ENCODE measurements around the gene KCNK2.

Gene KCNK2

GRCh38 chr1:215095524-215095923 lies 13.0 kb downstream of the KCNK2 start:
- DNase-seq (ENCODE audit: low read depth in 2 of 3, low spot score in 1 of 3) = no peak

GRCh38 chr1:215101511-215101910 lies 19.0 kb downstream of the KCNK2 start:
- no peak for DNase-seq (ENCODE audit: low read depth in 2 of 3, low spot score in 1 of 3)

- DNase-seq (ENCODE audit: low read depth in 2 of 3, low spot score in 1 of 3) = no peak
These were observed 21.7 kb downstream of the KCNK2 start for GRCh38 chr1:215104283-215104682.

GRCh38 chr1:215106067-215106466 lies 23.5 kb downstream of the KCNK2 start:
- no peak for DNase-seq (ENCODE audit: low read depth in 2 of 3, low spot score in 1 of 3)

GRCh38 chr1:215109171-215109570 lies 26.6 kb downstream of the KCNK2 start:
- DNase-seq (ENCODE audit: low read depth in 2 of 3, low spot score in 1 of 3) = no peak

GRCh38 chr1:215111916-215112315 lies 29.4 kb downstream of the KCNK2 start:
- DNase-seq (ENCODE audit: low read depth in 2 of 3, low spot score in 1 of 3) = no peak

GRCh38 chr1:215113776-215114153 lies 31.2 kb downstream of the KCNK2 start:
- no peak for DNase-seq (ENCODE audit: low read depth in 2 of 3, low spot score in 1 of 3)

GRCh38 chr1:215114154-215114933 lies 31.8 kb downstream of the KCNK2 start:
- DNase-seq (ENCODE audit: low read depth in 2 of 3, low spot score in 1 of 3) = no peak

- DNase-seq (ENCODE audit: low read depth in 2 of 3, low spot score in 1 of 3) = no peak
These were observed 33.2 kb downstream of the KCNK2 start for GRCh38 chr1:215115760-215116159.

- DNase-seq (ENCODE audit: low read depth in 2 of 3, low spot score in 1 of 3) = no peak
These were observed 35.5 kb downstream of the KCNK2 start for GRCh38 chr1:215118081-215118480.

GRCh38 chr1:215119056-215119455 lies 36.5 kb downstream of the KCNK2 start:
- DNase-seq (ENCODE audit: low read depth in 2 of 3, low spot score in 1 of 3) = no peak

GRCh38 chr1:215119719-215120365 lies 37.3 kb downstream of the KCNK2 start:
- no peak for DNase-seq (ENCODE audit: low read depth in 2 of 3, low spot score in 1 of 3)

- no peak for DNase-seq (ENCODE audit: low read depth in 2 of 3, low spot score in 1 of 3)
These were observed 46.0 kb downstream of the KCNK2 start for GRCh38 chr1:215128504-215128903.

- no peak for DNase-seq (ENCODE audit: low read depth in 2 of 3, low spot score in 1 of 3)
These were observed 48.8 kb downstream of the KCNK2 start for GRCh38 chr1:215131291-215131690.

- no peak for DNase-seq (ENCODE audit: low read depth in 2 of 3, low spot score in 1 of 3)
These were observed 49.6 kb downstream of the KCNK2 start for GRCh38 chr1:215132156-215132555.

GRCh38 chr1:215133532-215133931 lies 51.0 kb downstream of the KCNK2 start:
- no peak for DNase-seq (ENCODE audit: low read depth in 2 of 3, low spot score in 1 of 3)

GRCh38 chr1:215137985-215138384 lies 55.4 kb downstream of the KCNK2 start:
- DNase-seq (ENCODE audit: low read depth in 2 of 3, low spot score in 1 of 3) = no peak

- no peak for DNase-seq (ENCODE audit: low read depth in 2 of 3, low spot score in 1 of 3)
These were observed 57.6 kb downstream of the KCNK2 start for GRCh38 chr1:215140135-215140534.

- no peak for DNase-seq (ENCODE audit: low read depth in 2 of 3, low spot score in 1 of 3)
These were observed 58.9 kb downstream of the KCNK2 start for GRCh38 chr1:215141460-215141859.

GRCh38 chr1:215143497-215143896 lies 61.0 kb downstream of the KCNK2 start:
- DNase-seq (ENCODE audit: low read depth in 2 of 3, low spot score in 1 of 3) = no peak

- DNase-seq (ENCODE audit: low read depth in 2 of 3, low spot score in 1 of 3) = no peak
These were observed 63.9 kb downstream of the KCNK2 start for GRCh38 chr1:215146240-215146975.

GRCh38 chr1:215147024-215147423 lies 64.5 kb downstream of the KCNK2 start:
- DNase-seq (ENCODE audit: low read depth in 2 of 3, low spot score in 1 of 3) = no peak
